K562 (cell line): ENCODE results near the gene MRFAP1. TPM values are rescaled to one million over a fixed set of nuclear protein-coding genes. Genes with fewer than 3 reads are reported as not detected.

Experiments
- ARNT ChIP-seq, 2 experiments: fragments of 450-650 bp; IDR thresholded peaks; 2 replicates each; pipeline ENCODE4 v1.6.1; 2016; ENCODE audit warnings: mild to moderate bottlenecking in 1 of 2
- CTCF ChIP-seq, 3 experiments: IDR thresholded peaks in 2 of 3; conservative IDR thresholded peaks in 1 of 3; 2 replicates each; pipeline ENCODE4 v1.5.1; 2011 to 2012; ENCODE audit warnings: low read length in 3 of 3, mild to moderate bottlenecking in 3 of 3, control low read depth in 2 of 3, improper control_type of control experiment in 1 of 3, inconsistent platforms in 1 of 3, low read depth in 1 of 3, mixed read lengths in 1 of 3, moderate library complexity in 1 of 3; ENCODE audit not compliant: insufficient read depth in 2 of 3
- ID3 ChIP-seq, 2 experiments: fragments of 250-450 bp in 1 of 2; fragments of 450-650 bp in 1 of 2; sonication (Bioruptor Pico) in 1 of 2; IDR thresholded peaks; 2 replicates each; pipeline versions ENCODE4 v1.6.1 to v1.8.0; 2016 to 2021; ENCODE audit warnings: mild to moderate bottlenecking in 2 of 2, moderate library complexity in 2 of 2, missing compliant biosample characterization in 1 of 2, missing genetic modification characterization in 1 of 2
- NBN ChIP-seq: fragments of 450-650 bp; IDR thresholded peaks from 2 replicates; pipeline ENCODE4 v1.6.1; 2016; ENCODE audit warnings: low read depth, mild to moderate bottlenecking
- NR2C1 ChIP-seq, 2 experiments: fragments of 450-650 bp; IDR thresholded peaks; 2 replicates each; pipeline ENCODE4 v1.6.1; 2017; ENCODE audit warnings: mild to moderate bottlenecking in 2 of 2, antibody characterized with exemption in 1 of 2, inconsistent platforms in 1 of 2, missing compliant biosample characterization in 1 of 2, missing genetic modification characterization in 1 of 2
- PRMT5 ChIP-seq: sonication (generic); formaldehyde crosslinking; IDR thresholded peaks from 2 replicates; pipeline ENCODE4 v1.5.0; 2020; ENCODE audit warnings: missing genetic modification reagents
- PTBP1 ChIP-seq: fragments of 200-400 bp; formaldehyde crosslinking; IDR thresholded peaks from 2 replicates; pipeline ENCODE4 v1.6.1; 2017; ENCODE audit warnings: low read depth, low read length
- RBM25 ChIP-seq: fragments of 200-400 bp; formaldehyde crosslinking; IDR thresholded peaks from 2 replicates; pipeline ENCODE4 v1.6.1; 2018; ENCODE audit warnings: low read length, low read depth, moderate library complexity; ENCODE audit not compliant: severe bottlenecking
- REST ChIP-seq, 2 experiments: fragments of 450-650 bp; formaldehyde crosslinking in 1 of 2; IDR thresholded peaks; 2 replicates each; pipeline versions ENCODE4 v1.4.0 to v1.6.1; 2014 to 2020; ENCODE audit warnings: mild to moderate bottlenecking in 2 of 2, borderline replicate concordance in 1 of 2, low read depth in 1 of 2
- TCF3 ChIP-seq: sonication (generic); formaldehyde crosslinking; IDR thresholded peaks from 2 replicates; pipeline ENCODE4 v1.4.0; 2020; ENCODE audit warnings: mild to moderate bottlenecking, missing genetic modification reagents
- ZBTB9 ChIP-seq: fragments of 450-650 bp; formaldehyde crosslinking; IDR thresholded peaks from 2 replicates; pipeline ENCODE4 v1.4.0; 2020; ENCODE audit warnings: mild to moderate bottlenecking, moderate library complexity
- ZFP36 ChIP-seq: fragments of 150-350 bp; IDR thresholded peaks from 2 replicates; pipeline ENCODE4 v1.6.1; 2018; ENCODE audit warnings: low read length, low read depth; ENCODE audit not compliant: partially characterized antibody
- polyA plus RNA-seq, 8 experiments: library from polyadenylated mRNA; depleted of rRNA in 4 of 8; stranded (reverse) in 5 of 8; unstranded in 3 of 8; fragments of >200 nt; fragmentation: Nextera tagmentation in 2 of 8; fragmentation: Illumina TruSeq in 1 of 8; extraction: Ambion mirVana in 2 of 8; extraction: Trizol in 1 of 8; gene quantifications; 2 replicates each; pipeline versions ENCODE4 v1.2.1 to v1.2.3, GENCODE V29; 2011 to 2014; ENCODE audit warnings: inconsistent platforms in 1 of 8, missing spikeins in 1 of 8
- total RNA-seq, 7 experiments: library from RNA; depleted of rRNA in 6 of 7; stranded (reverse); fragments of >200 nt in 6 of 7; fragmentation: Illumina TruSeq in 2 of 7; extraction: Trizol in 2 of 7; gene quantifications; 2 replicates each; pipeline versions ENCODE4 v1.2.1 to v1.2.3, GENCODE V29; 2011 to 2021; ENCODE audit warnings: low replicate concordance in 1 of 7

MRFAP1 gene
- total and polyA plus RNA-seq, 9 of the 15 experiments (the other 6 are each of a cell fraction or from before 2014, with no cell fraction given): 46.0 to 270 (median 151) TPM

- TF ChIP-seq REST (IDR thresholded peaks at IDR 0.05; ENCODE audit: borderline replicate concordance) (peak; percentile 49), REST (CRISPR knock-in tag; IDR thresholded peaks at IDR 0.05; ENCODE audit: low read depth) (no peak), ZFP36 (peak; percentile 83), CTCF (IDR thresholded peaks at IDR 0.05 in 2 of 3, conservative IDR thresholded peaks at IDR 0.05 in 1 of 3; ENCODE audit: insufficient read depth in 2 of 3, low read depth in 1 of 3, low read length in 3 of 3) (peak; percentile 33 to 59 (median 43); a peak in 5 of 6 replicates), NR2C1 (IDR thresholded peaks at IDR 0.05) (no peak), NR2C1 (tag; IDR thresholded peaks at IDR 0.05) (no peak), ID3 (CRISPR knock-in tag; IDR thresholded peaks at IDR 0.05) (no peak), ID3 (tag; IDR thresholded peaks at IDR 0.05) (no peak), PRMT5 (no peak), ARNT (IDR thresholded peaks at IDR 0.05) (no peak), RBM25 (peak; percentile 32), TCF3 (CRISPR knock-in tag) (no peak), NBN (no peak), ZBTB9 (no peak), PTBP1 (0 out of 2 replicates have a peak, but pooled peaks have one; percentile 46)
Measured at GRCh38 chr4:6620891-6621555, 19.5 kb upstream of the MRFAP1 start (continued).
